Measurements from ENCODE around the gene C2. TPM values are rescaled to one million over a fixed set of nuclear protein-coding genes. Genes with fewer than 3 reads are reported as not detected.

C2 gene
- total RNA-seq, 2 donors from 2014 or later: 7.8 to 15.2 TPM

- Histone ChIP-seq H3K36me3 (no peaks in the 10 kb centered on the region), H3K9me3 (no peaks in the 10 kb centered on the region), H3K4me1 (peaks cover 7% of the 10 kb centered on the region), H3K4me3 (peak within 1 kb of the TSS; percentile 23), H3K27me3 (no peaks in the 10 kb centered on the region), H3K27ac (peak within 1 kb of the TSS; percentile 90), H3K9ac (ENCODE audit: low read depth in 2 of 2, low read length in 2 of 2) (peak within 1 kb of the TSS; percentile 64 to 65)
- peak; percentile 89 for DNase-seq
- intact Hi-C loops (cut with DNase I): no loop called here
- TF ChIP-seq, protein P1, sequence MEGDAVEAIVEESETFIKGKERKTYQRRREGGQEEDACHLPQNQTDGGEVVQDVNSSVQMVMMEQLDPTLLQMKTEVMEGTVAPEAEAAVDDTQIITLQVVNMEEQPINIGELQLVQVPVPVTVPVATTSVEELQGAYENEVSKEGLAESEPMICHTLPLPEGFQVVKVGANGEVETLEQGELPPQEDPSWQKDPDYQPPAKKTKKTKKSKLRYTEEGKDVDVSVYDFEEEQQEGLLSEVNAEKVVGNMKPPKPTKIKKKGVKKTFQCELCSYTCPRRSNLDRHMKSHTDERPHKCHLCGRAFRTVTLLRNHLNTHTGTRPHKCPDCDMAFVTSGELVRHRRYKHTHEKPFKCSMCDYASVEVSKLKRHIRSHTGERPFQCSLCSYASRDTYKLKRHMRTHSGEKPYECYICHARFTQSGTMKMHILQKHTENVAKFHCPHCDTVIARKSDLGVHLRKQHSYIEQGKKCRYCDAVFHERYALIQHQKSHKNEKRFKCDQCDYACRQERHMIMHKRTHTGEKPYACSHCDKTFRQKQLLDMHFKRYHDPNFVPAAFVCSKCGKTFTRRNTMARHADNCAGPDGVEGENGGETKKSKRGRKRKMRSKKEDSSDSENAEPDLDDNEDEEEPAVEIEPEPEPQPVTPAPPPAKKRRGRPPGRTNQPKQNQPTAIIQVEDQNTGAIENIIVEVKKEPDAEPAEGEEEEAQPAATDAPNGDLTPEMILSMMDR (IDR thresholded peaks at IDR 0.05): no peak
Observed at GRCh38 chr6:31945507-31946369, 18.2 kb downstream of the C2 start, which contains the start of gene CFB. Gene CFB, plus strand, starts transcription at chr6:31946095. Its CDS starts 127 bp downstream, at chr6:31946222.

GRCh38 chr6:31946370-31946885, 18.9 kb downstream of the C2 start:
- H3K27me3 ChIP-seq: no peaks in the 10 kb centered on the region
- intact Hi-C loops (cut with DNase I): no loop called here
- peaks cover 7% of the 10 kb centered on the region for H3K4me1 ChIP-seq
- DNase-seq: no peak
- TF ChIP-seq, protein P1 (IDR thresholded peaks at IDR 0.05): no peak
- peak overlapping the region; percentile 64 to 65 for H3K9ac ChIP-seq (ENCODE audit: low read depth in 2 of 2, low read length in 2 of 2)
- peak overlapping the region; percentile 90 for H3K27ac ChIP-seq
- H3K9me3 ChIP-seq: no peaks in the 10 kb centered on the region
- H3K4me3 ChIP-seq: peak overlapping the region; percentile 23
- H3K36me3 ChIP-seq: no peaks in the 10 kb centered on the region

DNA sequence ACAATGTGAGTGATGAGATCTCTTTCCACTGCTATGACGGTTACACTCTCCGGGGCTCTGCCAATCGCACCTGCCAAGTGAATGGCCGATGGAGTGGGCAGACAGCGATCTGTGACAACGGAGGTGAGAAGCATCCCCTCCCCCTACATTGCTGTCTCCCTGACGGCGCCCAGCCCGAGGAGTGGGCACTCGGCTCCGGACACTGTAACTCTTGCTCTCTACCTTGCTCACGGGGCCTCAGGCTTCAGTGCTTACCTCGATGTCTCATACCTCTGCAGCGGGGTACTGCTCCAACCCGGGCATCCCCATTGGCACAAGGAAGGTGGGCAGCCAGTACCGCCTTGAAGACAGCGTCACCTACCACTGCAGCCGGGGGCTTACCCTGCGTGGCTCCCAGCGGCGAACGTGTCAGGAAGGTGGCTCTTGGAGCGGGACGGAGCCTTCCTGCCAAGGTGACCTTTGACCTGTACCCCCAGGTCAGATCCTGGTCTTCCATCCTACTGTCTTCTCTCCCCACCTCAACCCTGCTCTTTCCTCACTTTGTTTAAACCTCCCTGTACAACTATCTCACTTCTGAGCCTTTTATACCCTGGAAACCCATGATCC, 19.7 kb downstream of the C2 start:
- no peaks in the 10 kb centered on the region for H3K27me3 ChIP-seq
- H3K4me1 ChIP-seq: peaks cover 7% of the 10 kb centered on the region
- H3K27ac ChIP-seq: no peak overlapping the region
- TF ChIP-seq, protein P1 (IDR thresholded peaks at IDR 0.05): no peak
- no peak for DNase-seq
- intact Hi-C loops (cut with DNase I): no loop called here
- H3K4me3 ChIP-seq: no peak overlapping the region
- no peaks in the 10 kb centered on the region for H3K9me3 ChIP-seq
- H3K9ac ChIP-seq (ENCODE audit: low read depth in 2 of 2, low read length in 2 of 2): no peak overlapping the region
- H3K36me3 ChIP-seq: no peaks in the 10 kb centered on the region

GRCh38 chr6:31947864-31948263, 20.3 kb downstream of the C2 start:
- Histone ChIP-seq H3K36me3 (no peaks in the 10 kb centered on the region), H3K9me3 (no peaks in the 10 kb centered on the region), H3K4me3 (no peak overlapping the region), H3K27me3 (no peaks in the 10 kb centered on the region), H3K9ac (ENCODE audit: low read depth in 2 of 2, low read length in 2 of 2) (no peak overlapping the region), H3K4me1 (peaks cover 7% of the 10 kb centered on the region), H3K27ac (no peak overlapping the region)
- intact Hi-C loops (cut with DNase I): no loop called here
- TF ChIP-seq, protein P1 (IDR thresholded peaks at IDR 0.05): no peak
- no peak for DNase-seq

DNA sequence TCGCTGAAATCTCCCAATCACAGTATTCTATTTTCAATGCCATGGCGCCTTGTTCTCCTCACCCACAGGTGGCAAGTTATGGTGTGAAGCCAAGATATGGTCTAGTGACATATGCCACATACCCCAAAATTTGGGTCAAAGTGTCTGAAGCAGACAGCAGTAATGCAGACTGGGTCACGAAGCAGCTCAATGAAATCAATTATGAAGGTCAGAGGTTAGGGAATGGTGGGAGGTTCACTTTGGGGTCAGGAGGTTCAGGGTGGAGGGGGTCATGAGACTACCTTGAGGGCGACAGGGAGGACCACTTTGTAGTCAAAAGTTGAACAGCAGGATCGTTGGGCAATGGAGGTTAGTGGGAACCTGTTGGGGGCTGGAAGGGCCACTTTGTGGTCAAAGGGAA, 20.8 kb downstream of the C2 start:
- TF ChIP-seq, protein P1 (IDR thresholded peaks at IDR 0.05): no peak
- Histone ChIP-seq H3K9ac (ENCODE audit: low read depth in 2 of 2, low read length in 2 of 2) (no peak overlapping the region), H3K27ac (no peak overlapping the region), H3K27me3 (no peaks in the 10 kb centered on the region), H3K4me1 (peaks cover 7% of the 10 kb centered on the region), H3K4me3 (no peak overlapping the region), H3K36me3 (no peaks in the 10 kb centered on the region), H3K9me3 (no peaks in the 10 kb centered on the region)
- no peak for DNase-seq
- intact Hi-C loops (cut with DNase I): no loop called here

Data from colonic mucosa (tissue), 4 donors.